Pons (tissue), 1 donor: ENCODE data around the gene TMEM35A.
"Not testable (repeated sequence)": the region's sequence is repeated elsewhere in the genome, so short reads cannot be mapped to it uniquely, and the experiment has no call there.

ENCODE experiments used
- DNase-seq: peaks from one replicate; pipeline ENCODE4 v3.0.0-alpha.2; 2016; ENCODE audit warnings: low spot score

TMEM35A gene

GRCh38 chrX:101078716-101079598, at the start of gene TMEM35A:
TMEM35A (plus strand) TSS chrX:101078879; CDS start chrX:101079003, 124 bp downstream.
- peak; percentile 25 for DNase-seq

GRCh38 chrX:101029665-101030064, 49.0 kb upstream of the TMEM35A start:
- no peak for DNase-seq

GRCh38 chrX:101037231-101037630, 41.4 kb upstream of the TMEM35A start:
- no peak for DNase-seq

- no peak for DNase-seq
Observed at GRCh38 chrX:101040197-101040596, 38.5 kb upstream of the TMEM35A start.

GRCh38 chrX:101051153-101051548, 27.5 kb upstream of the TMEM35A start:
- DNase-seq = no peak

- peak; percentile 76 for DNase-seq
Observed at GRCh38 chrX:101051549-101052302, 27.0 kb upstream of the TMEM35A start, which contains the start of gene TRMT2B. TRMT2B (minus strand) TSS chrX:101052111; CDS start chrX:101042289, 9,822 bp downstream.

- not testable (repeated sequence) for DNase-seq
Observed at GRCh38 chrX:101056551-101056950, 22.1 kb upstream of the TMEM35A start.

GRCh38 chrX:101057093-101057714, 21.5 kb upstream of the TMEM35A start:
- DNase-seq = no peak

- no peak for DNase-seq
Observed at GRCh38 chrX:101062176-101062575, 16.5 kb upstream of the TMEM35A start.

- DNase-seq = no peak
Observed at GRCh38 chrX:101071582-101071981, 7.1 kb upstream of the TMEM35A start.

GRCh38 chrX:101079736-101080270, 1.1 kb downstream of the TMEM35A start:
- DNase-seq = no peak

- DNase-seq = no peak
Observed at GRCh38 chrX:101080326-101081124, 1.8 kb downstream of the TMEM35A start.

GRCh38 chrX:101081231-101081630, 2.6 kb downstream of the TMEM35A start:
- DNase-seq = no peak

- no peak for DNase-seq
Observed at GRCh38 chrX:101091817-101092216, 13.1 kb downstream of the TMEM35A start.

GRCh38 chrX:101097546-101098453, 19.1 kb downstream of the TMEM35A start, which contains the start of gene CENPI:
CENPI (plus strand) TSS chrX:101098204; CDS start chrX:101101071, 2,867 bp downstream.
- DNase-seq = peak; percentile 84

- DNase-seq = no peak
Observed at GRCh38 chrX:101108284-101108683, 29.6 kb downstream of the TMEM35A start.

GRCh38 chrX:101117701-101118100, 39.0 kb downstream of the TMEM35A start:
- no peak for DNase-seq

GRCh38 chrX:101136235-101136634, 57.6 kb downstream of the TMEM35A start:
- no peak for DNase-seq
